GM21390 (cell line): ENCODE measurements around the gene MRPL36.
"Not testable (repeated sequence)": the region's sequence is repeated elsewhere in the genome, so short reads cannot be mapped to it uniquely, and the experiment has no call there.

ENCODE experiments used
- ATAC-seq: cut with Tn5 transposase; IDR thresholded peaks from one replicate; pipeline ENCODE4 v1.9.1; 2021; ENCODE audit not compliant: unreplicated experiment

The MRPL36 gene

GRCh38 chr5:1832511-1833250 is 33.0 kb upstream of the MRPL36 start:
- ATAC-seq = no peak

GRCh38 chr5:1831677-1832313 is 32.2 kb upstream of the MRPL36 start:
- no peak for ATAC-seq

DNA sequence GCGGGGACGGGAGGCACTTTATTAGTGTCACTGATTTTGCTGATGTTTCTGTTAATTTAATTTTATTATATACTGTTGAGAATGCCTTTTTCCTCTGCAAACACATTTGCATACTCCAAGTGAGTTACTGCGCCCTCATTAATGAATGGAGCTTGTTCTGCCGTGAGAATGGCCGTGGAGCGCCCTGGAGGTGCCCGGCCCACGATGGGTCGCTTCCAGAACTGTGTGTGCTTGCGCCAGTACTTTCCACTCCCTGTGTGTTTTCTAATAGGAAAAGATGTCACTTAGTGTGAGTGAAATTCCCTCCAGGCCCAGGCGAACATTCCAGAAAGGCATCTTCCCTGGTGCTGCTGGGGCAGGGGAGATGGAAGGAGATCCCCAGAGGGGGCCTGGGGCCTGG is 31.6 kb upstream of the MRPL36 start:
- no peak for ATAC-seq

DNA sequence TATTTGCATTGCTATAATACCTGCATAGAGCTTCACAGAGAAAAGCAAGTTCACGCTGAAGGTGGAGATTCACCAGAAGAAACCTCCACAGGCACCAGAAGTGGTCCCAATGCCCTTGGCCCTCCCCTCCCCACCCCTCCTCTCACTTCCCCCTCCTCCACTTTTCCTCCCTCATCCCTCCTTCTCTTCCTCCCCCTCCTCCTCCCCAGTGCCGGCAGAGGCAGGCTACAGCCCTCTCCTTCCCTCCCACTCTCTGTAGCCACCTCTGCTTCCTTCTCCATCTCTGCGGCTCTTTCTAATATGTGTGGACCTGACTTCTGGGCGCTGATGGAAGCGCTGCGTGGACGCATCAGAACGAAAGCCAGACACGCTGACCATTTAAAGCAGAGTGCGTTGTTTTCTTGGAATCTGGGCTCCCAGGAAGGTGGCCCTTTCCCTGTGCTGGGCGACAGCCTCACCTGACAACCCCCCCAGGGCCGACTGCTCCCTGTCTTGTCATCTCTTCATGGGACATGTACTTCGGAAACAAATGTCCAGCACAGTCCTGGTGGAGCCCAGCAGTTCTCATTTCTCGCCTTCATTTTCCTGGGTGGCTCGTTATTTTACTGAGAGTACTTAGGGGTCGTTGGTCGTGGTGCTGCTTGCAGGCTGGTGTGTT is 31.1 kb upstream of the MRPL36 start:
- no peak for ATAC-seq

DNA sequence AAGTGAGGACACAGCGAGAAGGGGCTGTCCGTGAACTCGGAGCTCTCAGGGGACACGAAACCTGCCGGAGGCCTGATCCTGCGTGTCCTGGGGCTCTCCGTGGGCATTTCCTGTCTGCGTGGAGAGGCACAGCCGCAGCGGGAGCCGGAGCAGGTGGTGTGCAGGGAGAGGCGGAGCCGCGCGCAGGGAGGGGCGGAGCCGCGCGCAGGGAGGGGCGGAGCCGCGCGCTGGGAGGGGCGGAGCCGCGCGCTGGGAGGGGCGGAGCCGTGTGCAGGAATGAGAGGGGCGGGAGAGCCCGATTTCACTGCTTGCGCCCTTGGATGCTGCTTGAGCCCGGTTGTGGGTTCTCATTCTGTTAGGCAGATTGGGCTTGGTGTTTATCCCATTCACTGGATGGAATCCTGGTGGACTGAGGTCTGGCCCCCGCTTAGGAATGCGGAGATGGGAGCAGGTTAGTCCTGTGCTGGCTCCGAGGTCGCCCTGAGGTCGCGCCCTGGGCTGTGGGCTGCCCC is 28.3 kb upstream of the MRPL36 start:
- ATAC-seq = no peak

DNA sequence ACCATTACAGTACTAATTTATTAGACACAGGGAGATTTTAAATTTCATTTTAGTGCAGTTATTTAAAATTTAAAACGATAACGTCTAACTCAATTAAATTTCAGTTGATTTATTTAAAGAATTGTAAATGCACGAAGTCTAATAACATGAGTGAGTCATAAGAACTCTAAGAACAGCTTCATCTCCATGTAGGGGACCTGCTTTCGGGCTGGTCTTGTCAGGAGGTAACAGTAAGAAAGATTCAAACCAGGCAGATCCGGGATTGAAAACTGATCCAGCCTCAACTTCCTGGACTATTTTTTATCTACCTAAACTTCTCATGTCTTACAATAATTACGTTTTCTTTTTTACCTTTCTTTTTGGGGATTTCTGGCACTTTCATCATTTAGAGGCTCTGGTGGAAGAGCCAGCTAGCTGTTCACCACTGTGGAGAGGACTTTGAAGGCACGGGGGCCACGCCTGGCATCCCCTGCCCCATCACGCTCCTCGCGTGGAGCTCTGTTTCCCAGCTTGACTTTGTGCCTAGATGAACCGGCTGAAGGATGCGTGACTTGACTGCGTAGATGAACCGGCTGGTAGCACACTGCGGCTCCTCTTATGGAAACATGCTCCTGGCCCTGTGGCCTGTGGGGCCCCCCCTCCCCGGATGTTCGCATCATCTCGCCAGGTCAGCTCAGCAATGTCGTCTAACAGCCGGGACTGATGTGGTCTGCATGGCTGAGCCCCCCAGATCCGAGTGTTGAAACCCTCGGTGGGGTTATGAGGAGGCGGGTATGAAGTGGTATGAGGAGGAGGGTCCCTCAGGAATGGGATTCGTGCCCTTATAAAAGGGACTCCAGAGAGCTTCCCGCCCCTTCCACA is 27.6 kb upstream of the MRPL36 start:
- ATAC-seq = no peak

- ATAC-seq = no peak
Measured at GRCh38 chr5:1826235-1826980, 26.8 kb upstream of the MRPL36 start.

DNA sequence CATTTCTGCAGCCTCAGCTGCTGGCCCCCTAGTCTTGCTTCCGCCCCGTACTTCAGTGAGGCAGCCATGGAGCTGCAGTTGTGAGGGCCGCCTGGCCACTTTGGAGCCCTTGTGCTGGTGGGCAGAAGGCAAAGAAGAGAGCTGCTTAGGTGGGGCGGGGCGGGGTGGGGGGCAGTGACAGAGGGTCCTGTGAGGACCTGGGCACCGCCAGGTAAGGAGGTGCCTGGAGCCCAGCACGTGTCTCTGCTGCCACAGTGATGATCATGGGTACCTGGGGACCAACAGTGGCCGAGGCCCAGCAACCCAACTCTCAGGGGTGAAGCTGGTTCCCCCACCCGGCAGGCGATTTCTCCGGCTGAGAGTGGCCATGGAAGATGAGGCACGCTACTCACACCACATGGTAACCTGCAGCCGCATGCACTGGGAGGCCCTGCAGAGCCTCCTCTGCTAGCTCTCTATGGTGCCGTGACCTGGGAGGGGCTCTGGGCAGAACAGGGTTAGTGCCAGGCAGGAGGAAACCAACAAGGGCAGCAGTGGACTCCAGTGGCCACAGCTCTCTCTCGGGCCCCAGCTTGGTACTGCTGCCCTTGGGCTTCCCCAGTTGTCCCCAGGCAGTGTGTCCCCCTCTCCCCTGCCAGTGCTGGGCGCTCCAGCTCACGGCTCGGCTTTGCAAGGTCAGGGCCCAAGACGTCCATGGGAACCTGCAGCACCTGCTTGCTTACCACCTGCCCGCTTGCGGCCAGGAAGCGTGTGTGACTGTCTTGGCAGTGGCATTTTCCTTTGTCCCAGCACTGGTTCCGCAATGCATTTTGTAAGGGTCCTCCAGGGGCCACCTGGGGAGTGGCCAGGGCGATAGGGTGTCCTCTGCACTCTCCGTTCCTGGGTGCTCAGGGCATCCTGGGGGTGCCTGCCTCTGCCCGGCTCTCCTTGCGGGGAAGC is 25.5 kb upstream of the MRPL36 start:
- ATAC-seq = no peak

DNA sequence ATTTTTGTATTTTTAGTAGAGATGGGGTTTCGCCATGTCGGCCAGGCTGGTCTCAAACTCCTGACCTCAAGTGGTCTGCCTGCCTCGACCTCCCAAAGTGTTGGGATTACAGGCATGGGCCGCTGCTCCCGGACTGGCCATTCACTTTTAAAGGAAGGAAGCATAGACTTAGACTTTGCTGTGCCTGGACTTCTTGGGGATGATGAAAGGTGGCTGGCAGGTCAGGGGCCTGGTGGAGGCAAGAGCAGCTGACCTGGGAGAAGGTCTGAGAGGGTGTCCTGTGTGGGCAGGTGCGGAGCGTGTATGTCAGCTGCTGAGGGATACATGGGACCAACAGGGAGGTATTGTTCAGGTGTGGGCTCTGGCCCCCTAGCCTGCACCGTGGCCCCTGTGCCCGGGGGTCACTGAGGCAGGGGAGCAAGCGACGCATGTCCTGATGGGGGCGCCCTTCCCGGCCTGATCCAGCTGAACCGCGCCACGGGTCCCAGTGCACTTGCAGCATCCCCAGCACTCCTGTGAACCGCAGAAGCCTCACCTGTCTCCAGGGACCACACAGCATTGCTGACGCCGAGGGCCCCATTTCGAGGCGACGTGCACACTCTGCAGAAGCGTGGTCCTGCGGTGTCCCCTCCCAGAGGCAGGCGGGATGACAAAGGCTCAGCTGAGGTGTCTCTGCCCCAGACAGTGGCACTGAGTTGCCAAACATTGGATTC is 24.6 kb upstream of the MRPL36 start:
- ATAC-seq = no peak

GRCh38 chr5:1823381-1824034 is 23.9 kb upstream of the MRPL36 start:
- ATAC-seq = no peak

GRCh38 chr5:1821862-1822261 is 22.2 kb upstream of the MRPL36 start:
- ATAC-seq = no peak

DNA sequence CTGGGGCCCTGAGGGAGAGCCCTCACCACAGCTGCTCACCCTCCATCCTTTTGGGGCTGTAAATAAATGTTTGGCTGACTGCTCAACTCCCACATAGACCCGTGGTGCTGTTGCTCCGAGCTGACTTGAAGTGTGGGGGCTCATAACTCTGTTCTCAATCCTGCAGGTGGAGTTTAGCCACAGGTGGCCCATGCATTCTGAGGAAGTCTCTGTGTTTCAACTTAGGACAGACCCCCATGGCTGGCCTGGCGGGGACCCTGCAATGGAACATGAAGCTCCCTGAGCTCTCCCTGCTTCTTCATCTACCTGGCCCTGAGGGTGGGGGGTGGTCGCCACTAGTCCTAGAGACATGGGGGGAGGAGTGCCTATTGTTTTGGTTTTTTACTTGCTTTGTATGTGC is 21.3 kb upstream of the MRPL36 start:
- no peak for ATAC-seq

- ATAC-seq = no peak
Measured at GRCh38 chr5:1820381-1820780, 20.7 kb upstream of the MRPL36 start.

DNA sequence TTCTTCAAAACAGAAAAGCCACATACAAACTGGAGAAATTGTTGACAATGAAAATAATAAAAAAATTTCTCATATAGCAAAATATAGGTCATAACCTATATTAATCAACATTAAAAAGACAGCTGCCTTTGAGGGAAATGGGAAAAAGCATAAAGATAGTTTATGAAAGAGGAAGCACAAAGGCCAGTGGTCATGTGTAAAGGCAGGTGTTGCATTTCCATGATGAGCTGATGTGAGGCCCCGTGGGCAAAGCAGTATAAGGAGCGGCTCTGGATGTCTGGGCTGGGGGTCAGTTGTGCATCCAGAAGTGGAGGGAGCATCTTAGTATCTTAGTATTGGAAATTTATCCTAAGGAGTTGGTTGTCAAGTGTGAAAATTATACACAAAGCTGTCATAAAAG is 19.8 kb upstream of the MRPL36 start:
- ATAC-seq = no peak

DNA sequence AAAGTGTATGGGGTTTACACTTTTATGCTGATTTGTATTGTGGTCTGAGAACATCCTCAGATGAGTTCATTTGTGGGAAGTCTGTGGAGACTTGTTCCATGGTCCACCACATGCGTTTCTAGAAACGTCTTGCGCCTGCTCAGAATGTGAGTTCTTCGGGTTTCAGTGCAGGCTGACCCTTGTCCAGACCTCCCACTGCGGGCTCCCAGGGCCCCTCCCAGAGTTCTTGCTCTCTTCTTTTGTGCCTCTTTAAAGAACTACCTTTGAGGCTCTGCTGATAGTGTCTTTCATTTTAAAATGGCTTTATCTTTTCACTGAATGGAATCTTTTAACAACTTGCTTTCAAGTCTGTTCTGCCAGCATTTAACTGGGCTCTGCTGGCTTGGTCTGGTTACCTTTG is 19.1 kb upstream of the MRPL36 start:
- ATAC-seq = no peak

- ATAC-seq = no peak
Measured at GRCh38 chr5:1817261-1818043, 17.8 kb upstream of the MRPL36 start.

- not testable (repeated sequence) for ATAC-seq
Measured at GRCh38 chr5:1816495-1817089, 17.0 kb upstream of the MRPL36 start.
